Activated T-cell treated with anti-CD3 and anti-CD28 coated beads for 48 hours (primary cell): ENCODE measurements around the gene TMEM214.

Source experiments
- DNase-seq: peaks from one replicate; pipeline ENCODE4 v3.0.0-alpha.2; 2020; ENCODE audit warnings: low read depth

TMEM214 gene

GRCh38 chr2:27085673-27086089 lies 52.9 kb downstream of the TMEM214 start:
- peak; percentile 38 for DNase-seq

GRCh38 chr2:27086090-27086723 lies 53.4 kb downstream of the TMEM214 start:
- DNase-seq, result peak; percentile 100

GRCh38 chr2:27086724-27087593 lies 54.2 kb downstream of the TMEM214 start, which contains the start of gene KHK:
Gene KHK, plus strand, starts transcription at chr2:27086772. Its CDS starts 488 bp downstream, at chr2:27087260.
- DNase-seq, result no peak

GRCh38 chr2:27087823-27088410 lies 55.2 kb downstream of the TMEM214 start:
- DNase-seq, result no peak

GRCh38 chr2:27088634-27089033 lies 55.9 kb downstream of the TMEM214 start:
- DNase-seq, result no peak

GRCh38 chr2:27089111-27089954 lies 56.6 kb downstream of the TMEM214 start:
- DNase-seq, result no peak
